DMS 273 (cell line): ENCODE results near the gene MTO1.
"Not testable (repeated sequence)": the region's sequence is repeated elsewhere in the genome, so short reads cannot be mapped to it uniquely, and the experiment has no call there.

Experiments used
- DNase-seq: peaks from one replicate; lab custom pipeline; 2025; ENCODE audit not compliant: unreplicated experiment; lab: John Stamatoyannopoulos, UW

The MTO1 gene

GRCh38 chr6:73461537-73462350 lies at the start of gene MTO1:
TSS of gene MTO1 (plus strand) at chr6:73461737. CDS start at chr6:73461855, 118 bp downstream.
- peak; percentile 96 for DNase-seq

GRCh38 chr6:73413102-73413501 lies 48.4 kb upstream of the MTO1 start:
- DNase-seq, result no peak

- no peak for DNase-seq
Observed at GRCh38 chr6:73418081-73418741, 43.3 kb upstream of the MTO1 start.

- DNase-seq, result no peak
Observed at GRCh38 chr6:73421534-73421933, 40.0 kb upstream of the MTO1 start.

GRCh38 chr6:73435236-73435635 lies 26.3 kb upstream of the MTO1 start:
- no peak for DNase-seq

- no peak for DNase-seq
Observed at GRCh38 chr6:73443555-73443954, 18.0 kb upstream of the MTO1 start.

- DNase-seq, result peak; percentile 85
Observed at GRCh38 chr6:73451223-73452106, 10.1 kb upstream of the MTO1 start.

GRCh38 chr6:73452107-73452461 lies 9.5 kb upstream of the MTO1 start, which contains the start of gene CGAS:
TSS of gene CGAS (minus strand) at chr6:73452297. CDS start at chr6:73452181, 116 bp downstream.
- peak; percentile 83 for DNase-seq

GRCh38 chr6:73455865-73456629 lies 5.5 kb upstream of the MTO1 start:
- no peak for DNase-seq

GRCh38 chr6:73459474-73459873 lies 2.1 kb upstream of the MTO1 start:
- DNase-seq, result not testable (repeated sequence)

- no peak for DNase-seq
Observed at GRCh38 chr6:73460056-73460455, 1.5 kb upstream of the MTO1 start.

GRCh38 chr6:73471686-73472290 lies 10.3 kb downstream of the MTO1 start:
- DNase-seq, result no peak

GRCh38 chr6:73476723-73477122 lies 15.2 kb downstream of the MTO1 start:
- no peak for DNase-seq

GRCh38 chr6:73477407-73477806 lies 15.9 kb downstream of the MTO1 start:
- DNase-seq, result no peak

GRCh38 chr6:73481969-73482368 lies 20.4 kb downstream of the MTO1 start:
- no peak for DNase-seq

- no peak for DNase-seq
Observed at GRCh38 chr6:73484438-73484837, 22.9 kb downstream of the MTO1 start.

- DNase-seq, result no peak
Observed at GRCh38 chr6:73487473-73487872, 25.9 kb downstream of the MTO1 start.

GRCh38 chr6:73491377-73491776 lies 29.8 kb downstream of the MTO1 start:
- no peak for DNase-seq

- DNase-seq, result no peak
Observed at GRCh38 chr6:73497915-73498314, 36.4 kb downstream of the MTO1 start.

GRCh38 chr6:73503027-73503772 lies 41.7 kb downstream of the MTO1 start:
- DNase-seq, result no peak
